LNCaP clone FGC (cell line): ENCODE measurements around the gene PRSS58.

Source experiments
- DNase-seq: peaks from one replicate; pipeline ENCODE4 v3.0.0-alpha.2; 2011; ENCODE audit warnings: low read depth
- H3K4me3 ChIP-seq: 2 replicates; pipeline ENCODE4 v1.5.1; 2011; ENCODE audit warnings: mild to moderate bottlenecking, low read depth, low read length, control low read depth
- CTCF ChIP-seq: IDR thresholded peaks from 2 replicates; pipeline ENCODE4 v1.5.1; 2012; ENCODE audit warnings: mild to moderate bottlenecking; ENCODE audit not compliant: control insufficient read depth, insufficient read depth; ENCODE audit errors: extremely low read depth

Gene PRSS58, protein sequence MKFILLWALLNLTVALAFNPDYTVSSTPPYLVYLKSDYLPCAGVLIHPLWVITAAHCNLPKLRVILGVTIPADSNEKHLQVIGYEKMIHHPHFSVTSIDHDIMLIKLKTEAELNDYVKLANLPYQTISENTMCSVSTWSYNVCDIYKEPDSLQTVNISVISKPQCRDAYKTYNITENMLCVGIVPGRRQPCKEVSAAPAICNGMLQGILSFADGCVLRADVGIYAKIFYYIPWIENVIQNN

DNA sequence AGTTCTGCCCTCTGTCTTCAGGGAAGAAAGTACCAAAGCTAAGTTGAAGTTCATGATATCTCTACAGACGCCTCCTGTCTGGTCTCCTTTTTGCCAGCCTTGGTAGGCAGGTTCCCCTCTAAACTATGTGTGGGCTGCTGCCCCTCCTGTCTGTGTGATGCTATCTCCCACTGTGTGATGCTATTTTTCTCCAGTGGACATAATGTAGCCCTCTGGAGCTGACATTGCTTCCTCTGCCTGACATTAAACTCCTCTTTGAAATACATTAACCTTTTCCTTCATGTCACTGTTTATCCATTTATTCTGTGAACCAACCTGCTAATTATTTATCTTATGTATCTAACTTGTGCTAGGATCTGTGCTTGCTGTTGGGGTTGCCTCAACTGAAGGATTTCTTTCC lies at the start of gene PRSS58:
Gene PRSS58, minus strand, starts transcription at position 101 of the 400 bp plus-strand sequence. CDS start 351 bp downstream, outside the sequence.
- no peak for TF ChIP-seq CTCF

GRCh38 chr7:142307246-142307900 lies 49.5 kb upstream of the PRSS58 start:
- no peak overlapping the region for H3K4me3 ChIP-seq
- no peak for TF ChIP-seq CTCF
- no peak for DNase-seq

More for the DNA sequence above, at the start of gene PRSS58:
- H3K4me3 ChIP-seq = no peak within 1 kb of the TSS
- DNase-seq = no peak

- no peak overlapping the region for H3K4me3 ChIP-seq
- no peak for DNase-seq
- TF ChIP-seq CTCF = peak; percentile 74
Measured at GRCh38 chr7:142303650-142304049, 45.8 kb upstream of the PRSS58 start.

GRCh38 chr7:142301923-142302550 lies 44.2 kb upstream of the PRSS58 start:
- no peak overlapping the region for H3K4me3 ChIP-seq
- TF ChIP-seq CTCF = peak; percentile 64
- no peak for DNase-seq

DNA sequence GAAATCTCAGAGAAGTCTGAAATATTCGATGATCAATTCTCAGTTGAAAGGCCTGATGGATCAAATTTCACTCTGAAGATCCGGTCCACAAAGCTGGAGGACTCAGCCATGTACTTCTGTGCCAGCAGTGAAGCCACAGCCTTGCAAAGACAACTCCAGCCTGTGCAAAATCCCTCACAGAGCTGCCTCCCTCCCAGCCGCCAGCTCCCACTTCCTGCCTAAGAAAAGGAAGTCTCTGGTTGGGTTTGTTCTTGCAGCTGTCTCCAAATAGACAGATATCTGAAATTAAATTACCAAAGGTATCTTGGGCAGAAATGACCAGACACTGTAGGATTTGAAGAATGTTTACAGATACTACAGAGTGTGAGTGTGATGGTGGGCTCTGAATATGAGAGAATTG lies 43.4 kb upstream of the PRSS58 start:
- no peak overlapping the region for H3K4me3 ChIP-seq
- TF ChIP-seq CTCF = no peak
- no peak for DNase-seq

DNA sequence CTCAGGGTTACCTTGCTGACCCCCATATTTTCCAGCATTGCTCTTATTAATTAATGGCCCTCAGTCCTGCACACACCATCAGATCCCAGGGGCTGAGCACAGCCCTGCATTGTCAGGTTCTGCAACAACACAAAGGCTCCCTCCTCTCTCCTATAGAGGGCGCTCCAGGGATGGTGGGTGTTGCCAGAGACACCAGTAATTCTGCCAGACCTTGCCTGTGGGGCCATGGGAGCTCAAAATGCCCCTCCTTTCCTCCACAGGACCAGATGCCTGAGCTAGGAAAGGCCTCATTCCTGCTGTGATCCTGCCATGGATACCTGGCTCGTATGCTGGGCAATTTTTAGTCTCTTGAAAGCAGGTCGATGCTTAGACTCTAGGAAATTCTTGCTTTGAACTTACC lies 42.8 kb upstream of the PRSS58 start:
- no peak overlapping the region for H3K4me3 ChIP-seq
- no peak for DNase-seq
- no peak for TF ChIP-seq CTCF
